Spleen (tissue), 7 donors: ENCODE data around the gene TYMP.

ENCODE experiments used
- CTCF ChIP-seq, 11 experiments: fragments of 200-600 bp in 7 of 11; fragments of 450-650 bp in 4 of 11; sonication (generic) in 4 of 11; IDR thresholded peaks in 8 of 11; conservative IDR thresholded peaks in 3 of 11; 1 replicate in 7 of 11; 2 replicates in 4 of 11; pipeline versions ENCODE4 v1.4.0 to v1.8.0; 2016 to 2021; ENCODE audit warnings: antibody characterized with exemption in 11 of 11, inconsistent platforms in 4 of 11, mild to moderate bottlenecking in 1 of 11
- POLR2AphosphoS5 ChIP-seq, 3 donors: sonication (generic); formaldehyde crosslinking; IDR thresholded peaks; one replicate each; pipeline ENCODE4 v1.5.1; 2017; ENCODE audit warnings: antibody characterized with exemption in 3 of 3
- donor health status: DM: no; HTN: no; CAD: no; lungs with moderate emphysema.
- donor health status: DM: no; HTN: no; CAD: no.
- donor health status: DM: no; HTN: no; CAD: no.

GRCh38 chr22:50518606-50519005, 11.2 kb downstream of the TYMP start:
- no peak for TF ChIP-seq CTCF (IDR thresholded peaks at IDR 0.05 in 8 of 11, conservative IDR thresholded peaks at IDR 0.05 in 3 of 11)
- no peak for TF ChIP-seq POLR2AphosphoS5 (IDR thresholded peaks at IDR 0.05)
